ENCODE results near the gene MADCAM1. TPM values are rescaled to one million over a fixed set of nuclear protein-coding genes. Genes with fewer than 3 reads are reported as not detected.

The MADCAM1 gene
- total and polyA plus RNA-seq, 2 of the 8 experiments (the other 6 are each of a cell fraction or from before 2014, with no cell fraction given) = 2.3 to 3.0 TPM

DNA sequence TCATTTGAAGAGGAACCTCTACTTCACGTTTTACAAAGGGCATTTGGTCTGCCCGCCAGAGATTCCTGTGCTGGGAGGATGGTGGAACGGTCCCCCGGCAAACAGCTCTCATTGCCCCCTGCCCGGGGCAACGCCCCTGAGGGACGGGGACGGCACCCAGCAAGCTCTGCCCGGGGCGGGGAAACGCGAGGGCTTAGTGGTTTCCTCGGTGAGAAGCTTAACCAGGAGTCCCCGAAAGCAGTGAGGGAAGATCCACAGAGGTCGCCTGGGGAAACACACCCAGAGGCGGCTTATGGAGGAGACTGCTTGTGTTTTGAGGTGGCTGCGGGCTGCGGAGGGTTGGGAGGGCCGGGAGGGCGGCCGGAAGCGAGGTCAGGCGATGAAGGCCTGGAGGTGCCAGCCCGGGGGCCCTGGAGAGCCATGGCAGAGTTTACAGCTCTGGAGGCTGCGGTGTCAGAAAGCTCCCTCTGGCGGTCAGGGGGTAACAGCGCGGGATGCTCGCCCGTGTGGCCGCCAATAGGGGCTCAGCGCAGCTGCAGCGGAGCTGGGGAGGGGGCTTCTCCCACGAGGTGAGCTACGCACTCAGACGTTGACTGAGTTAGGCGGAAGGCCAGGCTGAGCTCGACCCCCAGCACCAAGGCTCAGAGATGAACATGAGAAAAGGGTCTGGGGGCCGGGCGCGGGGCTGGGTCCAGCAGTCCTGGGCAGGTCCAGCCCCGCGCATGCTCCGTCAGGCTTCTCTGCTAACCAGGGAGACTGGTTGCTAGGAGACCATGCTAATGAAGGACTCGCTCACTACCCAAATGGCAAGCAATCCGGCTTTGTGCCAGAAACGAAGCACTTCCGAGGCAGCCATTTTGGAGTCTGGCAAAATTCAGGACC, 10.4 kb downstream of the MADCAM1 start:
- DNase-seq (ENCODE audit: low read depth in 1 of 2, low spot score in 2 of 2) = peak; percentile 92 to 94
- H2BK20ac ChIP-seq (ENCODE audit: low read length) = no peak overlapping the region
- peak overlapping the region; percentile 54 for H3K56ac ChIP-seq (replicated peaks; ENCODE audit: insufficient read length, low read depth, low read length)
- no peak overlapping the region for H2BK120ac ChIP-seq (replicated peaks; ENCODE audit: low read depth, low read length)
- peak overlapping the region; percentile 97 for H3K27ac ChIP-seq (ENCODE audit: low read depth, low read length)
- no peaks in the 10 kb centered on the region; a peak in 2 of 7 replicates for H3K27me3 ChIP-seq (replicated peaks in 1 of 4; ENCODE audit: control insufficient read depth in 3 of 4, extremely low read depth in 1 of 4, insufficient read depth in 3 of 4, low read length in 3 of 4)
- 7% methylated on average over 39 of the region's 48 CpGs; no CpG with 5 or more reads in 1 of the 2 experiments for WGBS, 2 experiments (ENCODE audit: extremely low coverage in 1 of 2, insufficient coverage in 1 of 2, insufficient read length in 1 of 2, insufficient replicate concordance in 2 of 2, low coverage in 1 of 2, low lambda C conversion rate in 2 of 2, missing lambda C conversion rate in 1 of 2)
- H4K91ac ChIP-seq (replicated peaks; ENCODE audit: insufficient read length, low read length) = peak overlapping the region; percentile 87
- ChIA-PET POLR2A (ENCODE audit: partially characterized antibody) (interaction anchor here (0.8 to 2.1 kb wide), 6 partner anchors 9 to 27 kb away, joined by 3 to 6 read pairs (median 4); no protein-coding TSS in a partner anchor), CTCF (ENCODE audit: partially characterized antibody) (interaction anchor here (0.6 to 3.6 kb wide), 21 partner anchors 9 to 478 kb away, joined by 3 to 20 read pairs (median 3); partner anchors contain the start of genes CDC34, MADCAM1 and WDR18)
- peaks cover 0 to 12% (median 8%) of the 10 kb centered on the region in 4 experiments; a peak in 5 of 7 replicates for H3K4me1 ChIP-seq (replicated peaks in 1 of 4; ENCODE audit: control insufficient read depth in 3 of 4, insufficient read depth in 4 of 4, low read length in 3 of 4)
- peak overlapping the region; percentile 81; the same call in 1 of the 2 replicates for H2AFZ ChIP-seq (ENCODE audit: low read length)
- peak overlapping the region; percentile 98 for H4K8ac ChIP-seq (ENCODE audit: extremely low read depth, insufficient read depth, low read length)
- peak overlapping the region; percentile 100 for H3K18ac ChIP-seq (ENCODE audit: extremely low read depth, low read length)
- H3K36me3 ChIP-seq (ENCODE audit: control insufficient read depth in 2 of 4, insufficient read depth in 4 of 4, low read length in 3 of 4) = no peaks in the 10 kb centered on the region
- H3K4ac ChIP-seq (replicated peaks; ENCODE audit: insufficient read length, low read depth, low read length) = peak overlapping the region; percentile 53
- no peaks in the 10 kb centered on the region; a peak in 2 of 4 replicates for H3K9me3 ChIP-seq (ENCODE audit: insufficient read depth in 2 of 2, low read depth in 1 of 2, low read length in 1 of 2)
- H2BK12ac ChIP-seq (ENCODE audit: low read depth, low read length) = peak overlapping the region; percentile 100
- peak overlapping the region; percentile 99 for H2BK5ac ChIP-seq (ENCODE audit: low read depth, low read length)
- peak; percentile 91 for FAIRE-seq
- H3K4me2 ChIP-seq (ENCODE audit: insufficient read depth in 1 of 2, low read depth in 2 of 2, low read length in 2 of 2) = peak overlapping the region; percentile 34 to 97
- H3K23ac ChIP-seq (ENCODE audit: insufficient read length) = no peak overlapping the region
- H3K23me2 ChIP-seq (ENCODE audit: low read depth, low read length) = peaks cover 8% of the 10 kb centered on the region; the same call in 1 of the 2 replicates
- H4K20me1 ChIP-seq (replicated peaks in 1 of 2; ENCODE audit: control insufficient read depth in 1 of 2, insufficient read depth in 2 of 2, low read length in 2 of 2) = peaks cover 0 to 4% of the 10 kb centered on the region in 2 experiments
- H4K5ac ChIP-seq (ENCODE audit: insufficient read length, low read depth, low read length) = peak overlapping the region; percentile 95
- H3K14ac ChIP-seq (ENCODE audit: insufficient read length) = no peak overlapping the region
- peak overlapping the region; percentile 66 to 85 (median 82) for H3K9ac ChIP-seq (replicated peaks in 1 of 4; ENCODE audit: extremely low read depth in 1 of 4, low read depth in 3 of 4, low read length in 3 of 4)
- H3K4me3 ChIP-seq (ENCODE audit: extremely low read depth in 1 of 4, insufficient read depth in 2 of 4, low read depth in 3 of 4, low read length in 4 of 4) = peak overlapping the region; percentile 79 to 86 (median 80)
- no peaks in the 10 kb centered on the region for H3K79me1 ChIP-seq (ENCODE audit: low read depth, low read length)
- H2BK15ac ChIP-seq (ENCODE audit: low read length) = peak overlapping the region; percentile 94; the same call in 1 of the 2 replicates
- H3K79me2 ChIP-seq (ENCODE audit: control insufficient read depth in 1 of 2, insufficient read depth in 2 of 2, low read length in 2 of 2) = no peaks in the 10 kb centered on the region
- no peak overlapping the region for H2AK5ac ChIP-seq (ENCODE audit: low read depth, low read length)
- no peak for TF ChIP-seq GTF2F1 (IDR thresholded peaks at IDR 0.05; ENCODE audit: borderline replicate concordance, low read depth, low read length)
- no peak for TF ChIP-seq NANOG (IDR thresholded peaks at IDR 0.05; ENCODE audit: insufficient read depth, low read depth, low read length, poor library complexity, severe bottlenecking)
- no peak for TF ChIP-seq RXRA (IDR thresholded peaks at IDR 0.05; ENCODE audit: insufficient read depth, low read depth, low read length)
- no peak for TF ChIP-seq SIRT6 (IDR thresholded peaks at IDR 0.05; ENCODE audit: low read length)
- 0 out of 4 replicates have a peak, but pooled peaks have one; percentile 43 to 67 for TF ChIP-seq SIN3A (conservative IDR thresholded peaks at IDR 0.05 in 1 of 2, IDR thresholded peaks at IDR 0.05 in 1 of 2; ENCODE audit: low read depth in 1 of 2, low read length in 2 of 2)
- TF ChIP-seq POLR2A (IDR thresholded peaks at IDR 0.05; ENCODE audit: control extremely low read depth in 1 of 2, low read depth in 2 of 2, low read length in 2 of 2) = 0 out of 3 replicates have a peak, but pooled peaks of 1 of the 2 experiments have one; percentile 47
- TF ChIP-seq CREB1 (IDR thresholded peaks at IDR 0.05) = peak; percentile 66
- TF ChIP-seq CBX5 (IDR thresholded peaks at IDR 0.05; ENCODE audit: low read depth, low read length) = no peak
- TF ChIP-seq, protein P1, sequence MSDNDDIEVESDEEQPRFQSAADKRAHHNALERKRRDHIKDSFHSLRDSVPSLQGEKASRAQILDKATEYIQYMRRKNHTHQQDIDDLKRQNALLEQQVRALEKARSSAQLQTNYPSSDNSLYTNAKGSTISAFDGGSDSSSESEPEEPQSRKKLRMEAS (IDR thresholded peaks at IDR 0.05) = peak; percentile 58; the same call in 1 of the 2 replicates
- TF ChIP-seq BACH1 (IDR thresholded peaks at IDR 0.05; ENCODE audit: low read length) = no peak
- no peak for TF ChIP-seq RBBP5 (IDR thresholded peaks at IDR 0.05; ENCODE audit: borderline replicate concordance, low read depth, low read length)
